GM18951 (cell line): ENCODE data around the gene MBD5.

Experiments used
- POLR2A ChIP-seq: IDR thresholded peaks from 4 replicates; pipeline ENCODE4 v1.6.1; 2011; ENCODE audit warnings: mild to moderate bottlenecking; ENCODE audit not compliant: insufficient read length, insufficient read depth; ENCODE audit errors: extremely low read depth
- in situ Hi-C: fragments of 300-500 bp; cut with MboI; formaldehyde crosslinking; loops from one replicate; pipeline ENCODE4 v1.12.0; 2022; ENCODE audit warnings: low sequenced_read_pairs, mixed read lengths, inconsistent platforms; ENCODE audit not compliant: unreplicated experiment

MBD5 gene

GRCh38 chr2:148221166-148221565 is 200.3 kb downstream of the MBD5 start:
- TF ChIP-seq POLR2A = no peak
- in situ Hi-C loops = no loop called here

- in situ Hi-C loops = no loop called here
- no peak for TF ChIP-seq POLR2A
Observed at GRCh38 chr2:148221926-148222325, 201.0 kb downstream of the MBD5 start.

GRCh38 chr2:148231858-148232257 is 211.0 kb downstream of the MBD5 start:
- in situ Hi-C loops = no loop called here
- TF ChIP-seq POLR2A = no peak

GRCh38 chr2:148234143-148234542 is 213.3 kb downstream of the MBD5 start:
- TF ChIP-seq POLR2A = no peak
- in situ Hi-C loops = no loop called here

- TF ChIP-seq POLR2A = no peak
Observed at GRCh38 chr2:148237911-148238310, 217.0 kb downstream of the MBD5 start.

GRCh38 chr2:148238561-148238960 is 217.7 kb downstream of the MBD5 start:
- in situ Hi-C loops = no loop called here

More at GRCh38 chr2:148237911-148238310, 217.0 kb downstream of the MBD5 start:
- in situ Hi-C loops = no loop called here

GRCh38 chr2:148240838-148241237 is 219.9 kb downstream of the MBD5 start:
- in situ Hi-C loops = no loop called here
- TF ChIP-seq POLR2A = no peak

More at GRCh38 chr2:148238561-148238960, 217.7 kb downstream of the MBD5 start:
- TF ChIP-seq POLR2A = no peak

GRCh38 chr2:148244593-148245292 is 223.9 kb downstream of the MBD5 start:
- in situ Hi-C loops = no loop called here
- no peak for TF ChIP-seq POLR2A

- no peak for TF ChIP-seq POLR2A
- in situ Hi-C loops = no loop called here
Observed at GRCh38 chr2:148251993-148252392, 231.1 kb downstream of the MBD5 start.

GRCh38 chr2:148252646-148253045 is 231.8 kb downstream of the MBD5 start:
- TF ChIP-seq POLR2A = no peak
- in situ Hi-C loops = no loop called here

GRCh38 chr2:148253685-148254084 is 232.8 kb downstream of the MBD5 start:
- no peak for TF ChIP-seq POLR2A
- in situ Hi-C loops = no loop called here

GRCh38 chr2:148255929-148256328 is 235.0 kb downstream of the MBD5 start:
- no peak for TF ChIP-seq POLR2A
- in situ Hi-C loops = no loop called here

- TF ChIP-seq POLR2A = no peak
- in situ Hi-C loops = no loop called here
Observed at GRCh38 chr2:148257276-148257675, 236.4 kb downstream of the MBD5 start.

- in situ Hi-C loops = no loop called here
- TF ChIP-seq POLR2A = no peak
Observed at GRCh38 chr2:148258124-148258523, 237.2 kb downstream of the MBD5 start.
